Endothelial cell of umbilical vein (primary cell): ENCODE data around the gene CIB4. TPM values are rescaled to one million over a fixed set of nuclear protein-coding genes. Genes with fewer than 3 reads are reported as not detected.

Experiments
- BruUV-seq: library from RNA; stranded (reverse); fragments of 400-500 nt; replicated peaks from 2 replicates; lab custom pipeline; 2021; lab: Mats Ljungman, UMichigan
- CTCF ChIA-PET: fragments of 300-600, 350-600 bp; sonication (Branson Sonifier 250); formaldehyde crosslinking; loops from one replicate; lab custom pipeline; 2021; ENCODE audit warnings: antibody characterized with exemption, inconsistent platforms; lab: Charles Lee
- POLR2A ChIA-PET: fragments of 300-600, 350-600 bp; sonication (Branson Sonifier 250); formaldehyde crosslinking; loops from one replicate; lab custom pipeline; 2021; ENCODE audit warnings: antibody characterized with exemption, inconsistent platforms; lab: Charles Lee
- DNase-seq: peaks from one replicate; pipeline ENCODE4 v3.0.0-alpha.2; 2011; ENCODE audit warnings: low read depth, low spot score
- FAIRE-seq: peaks from 2 replicates; lab custom pipeline; 2011; peaks lifted over from hg19 to GRCh38; lab: Jason Lieb, UNC
- H2AFZ ChIP-seq: 2 replicates; pipeline ENCODE4 v1.6.0; 2012; ENCODE audit warnings: low read depth, low read length, control low read depth, inconsistent platforms
- H3K27ac ChIP-seq: 2 replicates; pipeline ENCODE4 v1.5.1; 2011; ENCODE audit warnings: low read depth, mild to moderate bottlenecking, control low read depth, low read length, moderate library complexity; ENCODE audit not compliant: insufficient read depth
- H3K27me3 ChIP-seq, 2 experiments: 2 replicates each; pipeline versions ENCODE4 v1.6.0 to v1.6.1; 2011; ENCODE audit warnings: low read length in 2 of 2, mixed read lengths in 1 of 2; ENCODE audit not compliant: control insufficient read depth in 2 of 2, insufficient read depth in 2 of 2
- H3K36me3 ChIP-seq, 2 experiments: 2 replicates in 1 of 2; 3 replicates in 1 of 2; pipeline ENCODE4 v1.5.1; 2011; ENCODE audit warnings: low read length in 2 of 2, mild to moderate bottlenecking in 1 of 2, moderate library complexity in 1 of 2; ENCODE audit not compliant: control insufficient read depth in 2 of 2, insufficient read depth in 2 of 2; ENCODE audit errors: extremely low read depth in 1 of 2
- H3K4me1 ChIP-seq: 3 replicates; pipeline ENCODE4 v1.5.1; 2011; ENCODE audit warnings: mild to moderate bottlenecking, low read length; ENCODE audit not compliant: control insufficient read depth, insufficient read depth; ENCODE audit errors: extremely low read depth
- H3K4me2 ChIP-seq: 2 replicates; pipeline ENCODE4 v1.6.1; 2011; ENCODE audit warnings: low read length, control low read depth, mixed read lengths; ENCODE audit not compliant: insufficient read depth
- H3K4me3 ChIP-seq, 3 experiments: fragments of 200-600 bp in 1 of 3; sonication (generic), shearing (Covaris generic) in 1 of 3; replicated peaks in 1 of 3; 2 replicates each; pipeline ENCODE4 v1.5.1; 2011 to 2016; ENCODE audit warnings: control low read depth in 3 of 3, low read length in 3 of 3, mild to moderate bottlenecking in 2 of 3, inconsistent platforms in 1 of 3, low read depth in 1 of 3, moderate library complexity in 1 of 3; ENCODE audit not compliant: insufficient read depth in 1 of 3
- H3K79me2 ChIP-seq: 2 replicates; pipeline ENCODE4 v1.6.0; 2012; ENCODE audit warnings: low read length, inconsistent platforms; ENCODE audit not compliant: control insufficient read depth, insufficient read depth
- H3K9ac ChIP-seq: replicated peaks from 2 replicates; pipeline ENCODE3; 2011; ENCODE audit warnings: low read length, control low read depth; ENCODE audit not compliant: insufficient read depth; ENCODE audit errors: extremely low read depth
- H3K9me1 ChIP-seq: replicated peaks from 3 replicates; pipeline ENCODE4 v1.6.0; 2011; ENCODE audit warnings: mild to moderate bottlenecking, low read length; ENCODE audit not compliant: control insufficient read depth, insufficient read depth; ENCODE audit errors: extremely low read depth
- H3K9me3 ChIP-seq: replicated peaks from 2 replicates; pipeline ENCODE4 v1.5.1; 2012; ENCODE audit warnings: low read length, inconsistent platforms; ENCODE audit not compliant: control insufficient read depth, insufficient read depth
- H4K20me1 ChIP-seq: replicated peaks from 2 replicates; pipeline ENCODE3; 2011; ENCODE audit warnings: mild to moderate bottlenecking, low read length; ENCODE audit not compliant: control insufficient read depth, insufficient read depth; ENCODE audit errors: extremely low read depth
- EZH2 ChIP-seq: IDR thresholded peaks from 2 replicates; pipeline ENCODE4 v1.6.1; 2012; ENCODE audit warnings: borderline replicate concordance, low read depth, mild to moderate bottlenecking, moderate library complexity, low read length, inconsistent platforms; ENCODE audit not compliant: severe bottlenecking
- FOS ChIP-seq: IDR thresholded peaks from 2 replicates; pipeline ENCODE4 v1.6.1; 2011; ENCODE audit warnings: mild to moderate bottlenecking, low read length, moderate library complexity, borderline replicate concordance; ENCODE audit not compliant: insufficient read depth
- GATA2 ChIP-seq: IDR thresholded peaks from 2 replicates; pipeline ENCODE4 v1.7.0; 2011; ENCODE audit warnings: low read depth, mild to moderate bottlenecking, moderate library complexity, mixed read lengths, low read length; ENCODE audit not compliant: insufficient read length, insufficient read depth
- JUN ChIP-seq: IDR thresholded peaks from 2 replicates; pipeline ENCODE4 v1.6.1; 2011; ENCODE audit warnings: borderline replicate concordance, low read depth; ENCODE audit not compliant: insufficient read length, insufficient read depth
- MYC ChIP-seq: IDR thresholded peaks from one replicate; pipeline ENCODE4 v1.6.1; 2011; ENCODE audit warnings: mild to moderate bottlenecking, low read depth, low read length
- POLR2A ChIP-seq: IDR thresholded peaks from 2 replicates; pipeline ENCODE4 v1.6.1; 2012; ENCODE audit warnings: low read depth, mild to moderate bottlenecking, control low read depth, low read length
- POLR2AphosphoS5 ChIP-seq: IDR thresholded peaks from 2 replicates; pipeline ENCODE4 v1.6.1; 2012; ENCODE audit warnings: low read depth, mild to moderate bottlenecking, control low read depth, low read length, moderate library complexity; ENCODE audit not compliant: insufficient read depth
- dilution Hi-C: fragments of 300-500 bp; cut with MboI; formaldehyde crosslinking; loops from one replicate; pipeline ENCODE4 v1.15.0; 2019; ENCODE audit warnings: low sequenced_read_pairs; ENCODE audit not compliant: extremely low pct_ligation_motif_present
- intact Hi-C: fragments of 100-400 bp; cut with micrococcal nuclease; formaldehyde crosslinking; loops from one replicate; pipeline ENCODE4 v1.10.0; 2022
- polyA plus RNA-seq, 4 experiments: library from polyadenylated mRNA; depleted of rRNA in 3 of 4; stranded (reverse) in 3 of 4; unstranded in 1 of 4; fragments of >200 nt; gene quantifications; 2 replicates each; pipeline versions ENCODE4 v1.2.1 to v1.2.3, GENCODE V29; 2011 to 2012; ENCODE audit warnings: missing spikeins in 1 of 4
- total RNA-seq: library from RNA; stranded (reverse); gene quantifications from 2 replicates; pipeline ENCODE4 v1.2.3, GENCODE V29; 2021
- TF ChIP-seq, protein P1 (sequence below), 2 donors: IDR thresholded peaks; 1 replicate in 1 of 2; 2 replicates in 1 of 2; pipeline ENCODE4 v1.5.1; 2011; ENCODE audit warnings: low read length in 2 of 2, mild to moderate bottlenecking in 2 of 2, moderate library complexity in 2 of 2, control low read depth in 1 of 2, inconsistent platforms in 1 of 2, low read depth in 1 of 2; ENCODE audit not compliant: insufficient read depth in 1 of 2; ENCODE audit errors: extremely low read depth in 1 of 2
- TF ChIP-seq, protein P2 (sequence below): IDR thresholded peaks from 2 replicates; pipeline ENCODE4 v1.6.1; 2011; ENCODE audit not compliant: insufficient read depth, insufficient read length

Gene CIB4
- total and polyA plus RNA-seq, 2 donors (not counting 3 experiments of a cell fraction or from before 2014, with no cell fraction given), result not detected

DNA sequence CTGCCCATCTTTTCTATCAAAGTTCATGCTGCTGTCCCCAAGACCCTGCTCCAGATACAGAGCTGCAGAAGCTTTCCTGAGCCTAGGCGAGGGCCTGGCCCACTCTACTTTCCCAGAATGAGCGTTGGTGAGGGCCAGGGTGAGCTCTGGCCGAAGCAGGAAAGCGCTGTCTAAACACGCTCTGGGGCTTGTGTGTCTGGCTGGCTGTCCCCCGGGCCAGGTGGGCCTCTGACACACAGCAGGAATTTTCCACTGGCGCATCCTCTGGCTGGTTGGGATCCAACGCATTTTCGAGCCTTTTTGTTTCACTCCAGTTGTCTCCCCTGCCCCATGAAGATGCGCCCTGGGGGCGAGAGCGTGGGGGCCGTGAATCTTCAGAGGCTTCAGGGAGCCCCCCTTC is 33.6 kb upstream of the CIB4 start:
- Histone ChIP-seq H3K27ac (no peak overlapping the region), H3K9ac (no peak overlapping the region), H3K9me1 (no peaks in the 10 kb centered on the region), H3K79me2 (no peaks in the 10 kb centered on the region), H4K20me1 (no peaks in the 10 kb centered on the region), H3K9me3 (no peaks in the 10 kb centered on the region), H3K27me3 (peaks cover 7 to 16% of the 10 kb centered on the region in 2 experiments), H2AFZ (no peak overlapping the region), H3K4me1 (no peaks in the 10 kb centered on the region), H3K4me2 (no peak overlapping the region), H3K36me3 (no peaks in the 10 kb centered on the region), H3K4me3 (no peak overlapping the region)
- intact Hi-C loops (no loop called here), dilution Hi-C loops (no loop called here)
- BruUV-seq, result no TSS peak
- FAIRE-seq (no peak), DNase-seq (no peak)
- POLR2A ChIA-PET, result no interaction called here
- TF ChIP-seq GATA2 (no peak), POLR2A (no peak), FOS (no peak), EZH2 (no peak), JUN (no peak), MYC (no peak), POLR2AphosphoS5 (no peak)
- TF ChIP-seq, protein P1, sequence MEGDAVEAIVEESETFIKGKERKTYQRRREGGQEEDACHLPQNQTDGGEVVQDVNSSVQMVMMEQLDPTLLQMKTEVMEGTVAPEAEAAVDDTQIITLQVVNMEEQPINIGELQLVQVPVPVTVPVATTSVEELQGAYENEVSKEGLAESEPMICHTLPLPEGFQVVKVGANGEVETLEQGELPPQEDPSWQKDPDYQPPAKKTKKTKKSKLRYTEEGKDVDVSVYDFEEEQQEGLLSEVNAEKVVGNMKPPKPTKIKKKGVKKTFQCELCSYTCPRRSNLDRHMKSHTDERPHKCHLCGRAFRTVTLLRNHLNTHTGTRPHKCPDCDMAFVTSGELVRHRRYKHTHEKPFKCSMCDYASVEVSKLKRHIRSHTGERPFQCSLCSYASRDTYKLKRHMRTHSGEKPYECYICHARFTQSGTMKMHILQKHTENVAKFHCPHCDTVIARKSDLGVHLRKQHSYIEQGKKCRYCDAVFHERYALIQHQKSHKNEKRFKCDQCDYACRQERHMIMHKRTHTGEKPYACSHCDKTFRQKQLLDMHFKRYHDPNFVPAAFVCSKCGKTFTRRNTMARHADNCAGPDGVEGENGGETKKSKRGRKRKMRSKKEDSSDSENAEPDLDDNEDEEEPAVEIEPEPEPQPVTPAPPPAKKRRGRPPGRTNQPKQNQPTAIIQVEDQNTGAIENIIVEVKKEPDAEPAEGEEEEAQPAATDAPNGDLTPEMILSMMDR (IDR thresholded peaks at IDR 0.05; ENCODE audit: extremely low read depth in 1 of 2, insufficient read depth in 1 of 2, low read depth in 1 of 2, low read length in 2 of 2), result no peak
- TF ChIP-seq, protein P2, sequence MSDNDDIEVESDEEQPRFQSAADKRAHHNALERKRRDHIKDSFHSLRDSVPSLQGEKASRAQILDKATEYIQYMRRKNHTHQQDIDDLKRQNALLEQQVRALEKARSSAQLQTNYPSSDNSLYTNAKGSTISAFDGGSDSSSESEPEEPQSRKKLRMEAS, result no peak
- CTCF ChIA-PET, result no interaction called here
